Natural killer cell (primary cell): ENCODE data around the gene POLR1A. TPM values are rescaled to one million over a fixed set of nuclear protein-coding genes. Genes with fewer than 3 reads are reported as not detected.
A peak's percentile ranks its signal among the peaks of the same experiment; 100 is the strongest.

Source experiments
- ATAC-seq, 3 donors: fragments of 150-1000 bp in 2 of 3; fragments of 200-7000 bp in 1 of 3; cut with Tn5 transposase; 1 replicate in 1 of 3; 2 replicates in 2 of 3; pipeline ENCODE4 v1.10.0; 2021; ENCODE audit warnings: mild to moderate bottlenecking in 2 of 3, moderate library complexity in 2 of 3
- DNase-seq, 2 donors: peaks; one replicate each; pipeline versions ENCODE4 v3.0.0 to v3.0.0-alpha.2; 2013 to 2021; ENCODE audit warnings: mixed read lengths in 1 of 2
- H3K27ac ChIP-seq: one replicate; pipeline ENCODE4 v1.5.1; 2013; ENCODE audit warnings: mild to moderate bottlenecking, low read length
- H3K27me3 ChIP-seq: one replicate; pipeline ENCODE4 v1.6.1; 2013; ENCODE audit warnings: low read length; ENCODE audit not compliant: control insufficient read depth, insufficient read depth
- H3K36me3 ChIP-seq: one replicate; pipeline ENCODE4 v1.6.1; 2013; ENCODE audit warnings: low read length; ENCODE audit not compliant: control insufficient read depth, insufficient read depth
- H3K4me1 ChIP-seq: one replicate; pipeline ENCODE4 v1.6.1; 2013; ENCODE audit warnings: low read length; ENCODE audit not compliant: control insufficient read depth, insufficient read depth
- H3K4me3 ChIP-seq: one replicate; pipeline ENCODE4 v1.5.1; 2013; ENCODE audit warnings: low read length
- H3K9me3 ChIP-seq: one replicate; pipeline ENCODE4 v1.6.1; 2013; ENCODE audit warnings: low read length; ENCODE audit not compliant: control insufficient read depth, insufficient read depth
- H3K27ac Mint-ChIP-seq, 2 donors: one replicate each; pipeline ENCODE4 v1.8.0; 2022; ENCODE audit warnings: mild to moderate bottlenecking in 2 of 2, mixed read lengths in 2 of 2, moderate library complexity in 1 of 2
- H3K27me3 Mint-ChIP-seq, 2 donors: one replicate each; pipeline ENCODE4 v1.8.0; 2022; ENCODE audit warnings: low read depth in 2 of 2, mixed read lengths in 2 of 2
- H3K36me3 Mint-ChIP-seq: one replicate; pipeline ENCODE4 v1.8.0; 2022; ENCODE audit warnings: mixed read lengths
- H3K4me1 Mint-ChIP-seq, 2 donors: one replicate each; pipeline ENCODE4 v1.8.0; 2022; ENCODE audit warnings: mixed read lengths in 2 of 2
- H3K4me3 Mint-ChIP-seq: one replicate; pipeline ENCODE4 v1.8.0; 2022; ENCODE audit warnings: mild to moderate bottlenecking, moderate library complexity, mixed read lengths
- H3K9me3 Mint-ChIP-seq, 2 donors: one replicate each; pipeline ENCODE4 v1.8.0; 2022; ENCODE audit warnings: mixed read lengths in 2 of 2
- WGBS: methylation state at CpG from one replicate; pipeline ENCODE4 v1.1.7; 2013; ENCODE audit warnings: missing lambda C conversion rate; ENCODE audit not compliant: insufficient coverage; 5-methylcytosine and 5-hydroxymethylcytosine counted together
- intact Hi-C: fragments of 100-400 bp; cut with micrococcal nuclease; formaldehyde crosslinking; loops from one replicate; pipeline ENCODE4 v1.14.2; 2022
- total RNA-seq, 4 donors: library from RNA; stranded (reverse); fragments of 120-200 nt in 1 of 4; gene quantifications; one replicate each; pipeline versions ENCODE4 v1.2.3 to v1.2.4, GENCODE V29; 2013 to 2022
- TF ChIP-seq, protein P1 (sequence below): fragments of 200-600 bp; IDR thresholded peaks from one replicate; pipeline ENCODE4 v1.8.0; 2022; ENCODE audit warnings: antibody characterized with exemption

POLR1A gene
- total RNA-seq, 3 donors from 2014 or later (not counting 1 experiment from before 2014, with no cell fraction given), result 19.7 to 26.5 (median 22.8) TPM

GRCh38 chr2:86031606-86032005, 74.1 kb downstream of the POLR1A start:
- no peak overlapping the region for H3K4me3 Mint-ChIP-seq
- no peak for ATAC-seq
- H3K27me3 ChIP-seq, result no peaks in the 10 kb centered on the region
- peaks cover 26% of the 10 kb centered on the region for H3K4me1 ChIP-seq
- H3K27ac Mint-ChIP-seq, result peak overlapping the region in 1 of 2 donors; percentile 47
- WGBS, result 100% methylated on average over 4 of the region's 4 CpGs
- no peaks in the 10 kb centered on the region for H3K9me3 Mint-ChIP-seq
- peaks cover 65% of the 10 kb centered on the region for H3K36me3 ChIP-seq
- intact Hi-C loops, result no loop called here
- TF ChIP-seq, protein P1, sequence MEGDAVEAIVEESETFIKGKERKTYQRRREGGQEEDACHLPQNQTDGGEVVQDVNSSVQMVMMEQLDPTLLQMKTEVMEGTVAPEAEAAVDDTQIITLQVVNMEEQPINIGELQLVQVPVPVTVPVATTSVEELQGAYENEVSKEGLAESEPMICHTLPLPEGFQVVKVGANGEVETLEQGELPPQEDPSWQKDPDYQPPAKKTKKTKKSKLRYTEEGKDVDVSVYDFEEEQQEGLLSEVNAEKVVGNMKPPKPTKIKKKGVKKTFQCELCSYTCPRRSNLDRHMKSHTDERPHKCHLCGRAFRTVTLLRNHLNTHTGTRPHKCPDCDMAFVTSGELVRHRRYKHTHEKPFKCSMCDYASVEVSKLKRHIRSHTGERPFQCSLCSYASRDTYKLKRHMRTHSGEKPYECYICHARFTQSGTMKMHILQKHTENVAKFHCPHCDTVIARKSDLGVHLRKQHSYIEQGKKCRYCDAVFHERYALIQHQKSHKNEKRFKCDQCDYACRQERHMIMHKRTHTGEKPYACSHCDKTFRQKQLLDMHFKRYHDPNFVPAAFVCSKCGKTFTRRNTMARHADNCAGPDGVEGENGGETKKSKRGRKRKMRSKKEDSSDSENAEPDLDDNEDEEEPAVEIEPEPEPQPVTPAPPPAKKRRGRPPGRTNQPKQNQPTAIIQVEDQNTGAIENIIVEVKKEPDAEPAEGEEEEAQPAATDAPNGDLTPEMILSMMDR, result no peak
- H3K27ac ChIP-seq, result no peak overlapping the region
- peaks cover 13 to 26% of the 10 kb centered on the region in 2 donors for H3K4me1 Mint-ChIP-seq
- peaks cover 7% of the 10 kb centered on the region for H3K36me3 Mint-ChIP-seq
- no peak overlapping the region for H3K4me3 ChIP-seq
- DNase-seq, result no peak
- no peaks in the 10 kb centered on the region for H3K9me3 ChIP-seq
- no peaks in the 10 kb centered on the region for H3K27me3 Mint-ChIP-seq

- 98% methylated on average over 14 of the region's 14 CpGs for WGBS
- Histone ChIP-seq H3K27ac (no peak overlapping the region), H3K36me3 (peaks cover 70% of the 10 kb centered on the region), H3K27me3 (no peaks in the 10 kb centered on the region), H3K9me3 (no peaks in the 10 kb centered on the region), H3K4me1 (peaks cover 22% of the 10 kb centered on the region), H3K4me3 (no peak overlapping the region)
- DNase-seq, result no peak
- Mint-ChIP-seq H3K27ac (peak overlapping the region in 1 of 2 donors; percentile 47), H3K9me3 (no peaks in the 10 kb centered on the region), H3K27me3 (no peaks in the 10 kb centered on the region), H3K4me1 (peaks cover 8 to 21% of the 10 kb centered on the region in 2 donors), H3K36me3 (peaks cover 7% of the 10 kb centered on the region), H3K4me3 (no peak overlapping the region)
- intact Hi-C loops, result no loop called here
- TF ChIP-seq, protein P1, result no peak
- no peak for ATAC-seq
Observed at GRCh38 chr2:86031151-86031550, 74.5 kb downstream of the POLR1A start.

DNA sequence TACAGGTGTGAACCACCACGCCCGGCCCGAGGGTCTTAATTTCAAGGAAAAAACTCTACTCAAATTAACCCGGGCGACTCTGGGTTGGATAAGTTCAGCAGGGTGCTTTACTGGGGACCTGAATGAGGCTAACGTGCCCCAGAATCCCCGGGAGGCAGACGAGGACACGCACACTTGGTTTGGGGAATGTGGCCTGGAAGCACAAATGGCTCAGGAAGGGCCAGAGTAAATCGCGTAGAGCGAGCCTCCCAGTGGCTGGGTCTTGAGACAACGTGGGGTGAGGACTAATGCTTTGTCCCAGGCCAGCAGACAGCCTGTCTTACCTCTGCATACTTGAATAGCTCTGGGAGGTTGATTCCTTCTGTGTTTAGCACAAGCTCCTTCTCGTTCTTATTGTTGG, 75.8 kb downstream of the POLR1A start:
- ATAC-seq (no peak), DNase-seq (no peak)
- H3K36me3 ChIP-seq, result peaks cover 73% of the 10 kb centered on the region
- intact Hi-C loops, result no loop called here
- no peaks in the 10 kb centered on the region for H3K9me3 ChIP-seq
- H3K4me3 ChIP-seq, result no peak overlapping the region
- H3K27ac Mint-ChIP-seq, result no peak overlapping the region
- 96% methylated on average over 14 of the region's 14 CpGs for WGBS
- peaks cover 9% of the 10 kb centered on the region for H3K4me1 ChIP-seq
- peaks cover 0 to 9% of the 10 kb centered on the region in 2 donors for H3K4me1 Mint-ChIP-seq
- TF ChIP-seq, protein P1, result no peak
- no peak overlapping the region for H3K27ac ChIP-seq
- no peaks in the 10 kb centered on the region for H3K9me3 Mint-ChIP-seq
- no peak overlapping the region for H3K4me3 Mint-ChIP-seq
- no peaks in the 10 kb centered on the region for H3K27me3 ChIP-seq
- H3K27me3 Mint-ChIP-seq, result no peaks in the 10 kb centered on the region
- H3K36me3 Mint-ChIP-seq, result peaks cover 7% of the 10 kb centered on the region

DNA sequence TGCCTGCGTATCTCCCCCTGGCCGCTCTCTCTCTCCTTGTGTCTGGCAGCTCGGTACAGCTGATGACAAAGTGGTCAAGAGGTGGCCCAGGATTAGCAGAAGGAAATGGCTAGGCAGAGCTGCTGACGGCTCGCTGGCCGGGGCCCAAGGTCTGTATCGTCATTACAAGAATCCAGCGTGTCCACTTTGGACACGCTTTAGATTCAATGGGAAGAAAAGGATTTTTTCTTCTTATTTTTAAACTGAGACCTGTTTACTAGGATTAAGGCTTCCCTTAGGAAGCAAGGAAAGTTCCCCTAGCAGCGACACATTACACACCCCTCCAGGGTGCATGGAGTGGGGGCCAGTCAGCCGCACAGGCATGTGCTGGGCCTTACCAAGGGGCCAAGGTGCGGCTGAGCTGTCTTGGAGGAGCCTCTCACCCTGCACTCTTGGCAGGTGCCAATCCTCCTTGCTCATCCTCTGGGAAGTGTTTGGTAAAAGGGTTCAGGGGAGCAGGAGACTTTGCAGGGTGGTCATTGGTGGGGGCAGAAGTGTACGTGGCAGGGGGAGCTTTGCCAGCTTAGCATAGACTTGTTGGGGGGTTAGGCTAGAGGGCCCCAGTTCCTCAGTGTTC, 76.8 kb downstream of the POLR1A start:
- H3K36me3 ChIP-seq, result peaks cover 78% of the 10 kb centered on the region
- TF ChIP-seq, protein P1, result no peak
- no peak overlapping the region for H3K4me3 ChIP-seq
- H3K27ac Mint-ChIP-seq, result no peak overlapping the region
- H3K27me3 Mint-ChIP-seq, result no peaks in the 10 kb centered on the region
- ATAC-seq (no peak), DNase-seq (no peak)
- WGBS, result 95% methylated on average over 13 of the region's 13 CpGs
- H3K4me3 Mint-ChIP-seq, result no peak overlapping the region
- H3K4me1 ChIP-seq, result no peaks in the 10 kb centered on the region
- peaks cover 7% of the 10 kb centered on the region for H3K36me3 Mint-ChIP-seq
- no peaks in the 10 kb centered on the region for H3K9me3 ChIP-seq
- no peaks in the 10 kb centered on the region for H3K27me3 ChIP-seq
- H3K4me1 Mint-ChIP-seq, result no peaks in the 10 kb centered on the region
- H3K27ac ChIP-seq, result no peak overlapping the region
- H3K9me3 Mint-ChIP-seq, result no peaks in the 10 kb centered on the region
- intact Hi-C loops, result no loop called here
